Measurements from ENCODE around the gene GLYATL1.

DNA sequence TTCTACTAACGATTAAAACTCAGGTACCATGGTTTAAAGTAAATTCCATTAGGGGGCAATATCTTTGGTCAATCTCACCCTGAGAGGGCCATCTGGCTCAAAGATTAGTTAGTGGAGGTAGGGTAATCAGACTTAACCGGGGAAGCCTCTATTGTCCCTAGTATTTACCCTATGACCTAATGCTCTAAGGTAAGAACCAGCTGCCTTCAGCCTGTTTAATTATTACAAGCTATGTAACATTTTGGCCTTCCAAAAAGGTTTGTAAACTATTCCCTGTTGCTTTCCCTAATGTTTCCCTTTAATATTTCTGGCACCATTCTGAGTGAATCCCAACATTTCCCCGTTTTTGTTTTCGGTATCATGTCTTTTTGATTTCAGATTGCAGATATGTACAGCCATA is 15.1 kb upstream of the GLYATL1 start:
- TF ChIP-seq, protein P1, sequence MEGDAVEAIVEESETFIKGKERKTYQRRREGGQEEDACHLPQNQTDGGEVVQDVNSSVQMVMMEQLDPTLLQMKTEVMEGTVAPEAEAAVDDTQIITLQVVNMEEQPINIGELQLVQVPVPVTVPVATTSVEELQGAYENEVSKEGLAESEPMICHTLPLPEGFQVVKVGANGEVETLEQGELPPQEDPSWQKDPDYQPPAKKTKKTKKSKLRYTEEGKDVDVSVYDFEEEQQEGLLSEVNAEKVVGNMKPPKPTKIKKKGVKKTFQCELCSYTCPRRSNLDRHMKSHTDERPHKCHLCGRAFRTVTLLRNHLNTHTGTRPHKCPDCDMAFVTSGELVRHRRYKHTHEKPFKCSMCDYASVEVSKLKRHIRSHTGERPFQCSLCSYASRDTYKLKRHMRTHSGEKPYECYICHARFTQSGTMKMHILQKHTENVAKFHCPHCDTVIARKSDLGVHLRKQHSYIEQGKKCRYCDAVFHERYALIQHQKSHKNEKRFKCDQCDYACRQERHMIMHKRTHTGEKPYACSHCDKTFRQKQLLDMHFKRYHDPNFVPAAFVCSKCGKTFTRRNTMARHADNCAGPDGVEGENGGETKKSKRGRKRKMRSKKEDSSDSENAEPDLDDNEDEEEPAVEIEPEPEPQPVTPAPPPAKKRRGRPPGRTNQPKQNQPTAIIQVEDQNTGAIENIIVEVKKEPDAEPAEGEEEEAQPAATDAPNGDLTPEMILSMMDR (IDR thresholded peaks at IDR 0.05; ENCODE audit: low read depth, low read length, missing input control): no peak
- TF ChIP-seq GABPA (IDR thresholded peaks at IDR 0.05 in 1 of 2, conservative IDR thresholded peaks at IDR 0.05 in 1 of 2) (no peak), YY1 (IDR thresholded peaks at IDR 0.05) (peak; percentile 22), EGR1 (IDR thresholded peaks at IDR 0.05; ENCODE audit: low read depth in 2 of 2) (no peak), RXRA (IDR thresholded peaks at IDR 0.05) (peak; percentile 17 to 59)
- TF ChIP-seq, protein P2, sequence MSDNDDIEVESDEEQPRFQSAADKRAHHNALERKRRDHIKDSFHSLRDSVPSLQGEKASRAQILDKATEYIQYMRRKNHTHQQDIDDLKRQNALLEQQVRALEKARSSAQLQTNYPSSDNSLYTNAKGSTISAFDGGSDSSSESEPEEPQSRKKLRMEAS (IDR thresholded peaks at IDR 0.05): no peak
- TF ChIP-seq, protein P3, sequence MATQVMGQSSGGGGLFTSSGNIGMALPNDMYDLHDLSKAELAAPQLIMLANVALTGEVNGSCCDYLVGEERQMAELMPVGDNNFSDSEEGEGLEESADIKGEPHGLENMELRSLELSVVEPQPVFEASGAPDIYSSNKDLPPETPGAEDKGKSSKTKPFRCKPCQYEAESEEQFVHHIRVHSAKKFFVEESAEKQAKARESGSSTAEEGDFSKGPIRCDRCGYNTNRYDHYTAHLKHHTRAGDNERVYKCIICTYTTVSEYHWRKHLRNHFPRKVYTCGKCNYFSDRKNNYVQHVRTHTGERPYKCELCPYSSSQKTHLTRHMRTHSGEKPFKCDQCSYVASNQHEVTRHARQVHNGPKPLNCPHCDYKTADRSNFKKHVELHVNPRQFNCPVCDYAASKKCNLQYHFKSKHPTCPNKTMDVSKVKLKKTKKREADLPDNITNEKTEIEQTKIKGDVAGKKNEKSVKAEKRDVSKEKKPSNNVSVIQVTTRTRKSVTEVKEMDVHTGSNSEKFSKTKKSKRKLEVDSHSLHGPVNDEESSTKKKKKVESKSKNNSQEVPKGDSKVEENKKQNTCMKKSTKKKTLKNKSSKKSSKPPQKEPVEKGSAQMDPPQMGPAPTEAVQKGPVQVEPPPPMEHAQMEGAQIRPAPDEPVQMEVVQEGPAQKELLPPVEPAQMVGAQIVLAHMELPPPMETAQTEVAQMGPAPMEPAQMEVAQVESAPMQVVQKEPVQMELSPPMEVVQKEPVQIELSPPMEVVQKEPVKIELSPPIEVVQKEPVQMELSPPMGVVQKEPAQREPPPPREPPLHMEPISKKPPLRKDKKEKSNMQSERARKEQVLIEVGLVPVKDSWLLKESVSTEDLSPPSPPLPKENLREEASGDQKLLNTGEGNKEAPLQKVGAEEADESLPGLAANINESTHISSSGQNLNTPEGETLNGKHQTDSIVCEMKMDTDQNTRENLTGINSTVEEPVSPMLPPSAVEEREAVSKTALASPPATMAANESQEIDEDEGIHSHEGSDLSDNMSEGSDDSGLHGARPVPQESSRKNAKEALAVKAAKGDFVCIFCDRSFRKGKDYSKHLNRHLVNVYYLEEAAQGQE (IDR thresholded peaks at IDR 0.05): no peak
- TF ChIP-seq, protein P4, sequence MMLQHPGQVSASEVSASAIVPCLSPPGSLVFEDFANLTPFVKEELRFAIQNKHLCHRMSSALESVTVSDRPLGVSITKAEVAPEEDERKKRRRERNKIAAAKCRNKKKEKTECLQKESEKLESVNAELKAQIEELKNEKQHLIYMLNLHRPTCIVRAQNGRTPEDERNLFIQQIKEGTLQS (IDR thresholded peaks at IDR 0.05): no peak

Data from liver (tissue), 3 donors.